Embryonic facial prominence (tissue), 1 donor: ENCODE results near the gene FAM114A2.
"Not testable (repeated sequence)": the region's sequence is repeated elsewhere in the genome, so short reads cannot be mapped to it uniquely, and the experiment has no call there.

Experiments
- DNase-seq: peaks from one replicate; pipeline ENCODE4 v3.0.0-alpha.2; 2016; ENCODE audit errors: extremely low spot score

FAM114A2 gene

DNA sequence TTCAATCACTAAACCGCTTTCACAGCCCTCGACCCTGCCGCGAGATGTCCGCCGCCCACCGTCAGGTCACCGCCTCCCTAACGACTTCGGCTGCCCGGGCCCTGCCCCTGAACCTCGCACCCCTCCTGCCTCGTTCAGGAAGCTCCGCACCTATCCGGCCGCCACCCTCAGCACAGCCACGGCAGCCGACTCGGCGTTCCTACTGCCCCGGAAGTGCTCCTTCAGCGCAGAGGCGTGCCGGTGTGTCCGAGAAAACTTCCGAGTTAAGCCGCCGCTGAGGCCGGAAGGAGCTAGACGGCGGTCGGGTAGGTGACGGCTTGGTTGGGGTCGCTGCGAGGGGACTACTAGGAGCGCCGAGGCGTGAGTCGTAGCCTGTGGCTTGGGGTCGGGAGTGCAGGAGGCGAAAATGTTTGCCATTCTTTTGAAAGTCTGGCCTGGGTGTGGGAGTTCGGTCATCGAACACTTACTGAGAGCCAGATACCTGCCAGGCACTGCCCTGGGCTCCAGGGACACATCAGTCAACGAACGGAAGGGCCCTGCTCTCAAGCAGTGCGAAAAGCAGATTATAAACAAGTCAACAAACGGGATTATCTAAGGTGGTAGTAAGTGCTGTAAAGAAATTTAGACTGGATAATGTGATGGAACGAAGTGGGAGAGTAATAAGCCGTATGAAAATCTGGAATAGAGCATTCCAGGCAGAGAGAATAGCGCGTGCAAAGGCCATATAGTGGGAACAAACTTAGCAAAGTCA, at the start of gene FAM114A2, which contains the start of gene MFAP3:
Gene FAM114A2, minus strand, starts transcription at position 204 of the 751 bp plus-strand sequence. CDS start 3,957 bp downstream, outside the sequence.
Gene MFAP3, plus strand, starts transcription at position 261 of the 751 bp plus-strand sequence. CDS start 10,756 bp downstream, outside the sequence.
- DNase-seq, result peak; percentile 77

DNA sequence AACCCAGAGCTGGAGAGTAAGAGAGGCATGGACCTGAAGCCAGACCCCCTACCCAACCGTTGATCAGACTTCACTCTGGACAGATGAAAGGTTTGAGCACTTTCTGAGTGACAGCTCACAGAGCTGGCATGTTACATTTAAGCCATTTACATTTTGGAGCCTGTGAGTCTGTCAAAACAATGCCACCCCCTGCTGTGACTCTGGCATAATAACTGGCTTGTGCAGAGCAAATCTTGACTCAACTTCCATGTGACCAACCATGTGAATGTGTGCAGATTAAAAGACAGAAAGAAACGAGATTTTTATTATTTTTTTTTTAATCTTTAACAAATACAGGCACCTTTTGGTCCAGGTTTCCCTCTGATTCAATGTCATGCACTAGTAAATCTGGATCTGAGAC, 48.5 kb upstream of the FAM114A2 start:
- no peak for DNase-seq

DNA sequence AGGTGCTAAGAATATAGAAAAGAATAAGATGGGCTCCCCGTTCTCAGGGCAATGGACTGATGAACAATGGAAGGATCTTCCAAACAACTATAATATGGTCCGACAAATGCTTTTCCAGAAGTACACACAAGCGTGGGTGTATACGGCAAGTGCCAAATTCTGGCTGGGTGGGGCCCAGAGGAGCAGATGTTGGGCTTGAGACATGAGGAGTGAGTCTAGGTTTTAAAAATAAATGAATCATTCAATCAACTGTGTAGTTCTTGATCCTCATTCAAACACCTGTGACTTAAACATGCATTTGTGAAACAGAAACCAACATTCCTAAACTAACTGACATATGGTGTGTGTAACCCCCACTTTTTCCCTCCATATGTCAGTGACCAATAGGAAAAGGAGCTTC, 47.9 kb upstream of the FAM114A2 start:
- no peak for DNase-seq

DNA sequence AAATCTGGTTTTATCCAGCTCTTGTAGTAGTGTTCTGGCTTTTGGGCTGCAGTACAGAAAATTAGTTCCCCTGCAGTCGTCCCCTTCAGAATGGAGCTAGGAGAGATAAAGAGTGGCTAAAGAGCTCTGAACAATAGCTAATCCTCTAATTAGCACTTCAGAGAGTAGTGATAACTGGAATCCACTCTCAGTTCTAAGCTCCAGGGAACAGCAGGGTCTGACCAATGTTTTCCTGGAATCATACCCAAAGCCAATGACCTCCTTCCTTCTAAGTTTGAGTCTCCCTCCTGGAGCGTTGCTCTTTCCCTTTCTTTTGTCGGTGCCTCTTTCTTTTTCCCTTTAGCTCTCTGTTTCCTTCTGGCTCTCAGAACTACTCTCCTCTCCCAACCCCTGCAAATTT, 47.4 kb upstream of the FAM114A2 start:
- DNase-seq, result no peak

DNA sequence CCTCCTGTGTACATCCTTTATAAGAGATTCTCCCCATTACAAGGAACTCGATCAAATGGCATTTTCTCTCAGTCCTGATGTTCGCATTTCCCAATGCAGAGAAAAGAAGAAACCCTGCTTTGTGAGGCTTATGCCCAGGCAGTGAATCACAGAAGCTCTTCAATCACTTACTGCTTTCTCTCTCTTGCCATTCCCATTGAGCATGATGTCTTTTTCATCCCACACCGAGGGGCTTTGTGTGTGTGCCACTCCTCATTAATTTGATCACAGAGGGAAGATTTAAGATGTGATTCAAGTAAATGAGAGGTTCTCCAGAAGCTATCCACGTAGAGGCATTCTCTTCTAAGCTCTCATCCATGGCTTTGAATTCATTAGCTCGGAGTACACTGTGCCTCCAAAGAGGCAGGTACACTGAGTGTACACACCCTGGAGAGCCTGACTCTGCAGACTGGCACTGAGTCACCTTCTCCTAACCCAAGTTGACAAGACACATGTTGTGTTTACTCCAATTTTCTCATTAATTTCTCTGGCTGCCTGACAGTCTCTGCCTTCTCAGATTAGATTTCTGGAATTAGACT, 45.4 kb upstream of the FAM114A2 start:
- DNase-seq, result no peak

DNA sequence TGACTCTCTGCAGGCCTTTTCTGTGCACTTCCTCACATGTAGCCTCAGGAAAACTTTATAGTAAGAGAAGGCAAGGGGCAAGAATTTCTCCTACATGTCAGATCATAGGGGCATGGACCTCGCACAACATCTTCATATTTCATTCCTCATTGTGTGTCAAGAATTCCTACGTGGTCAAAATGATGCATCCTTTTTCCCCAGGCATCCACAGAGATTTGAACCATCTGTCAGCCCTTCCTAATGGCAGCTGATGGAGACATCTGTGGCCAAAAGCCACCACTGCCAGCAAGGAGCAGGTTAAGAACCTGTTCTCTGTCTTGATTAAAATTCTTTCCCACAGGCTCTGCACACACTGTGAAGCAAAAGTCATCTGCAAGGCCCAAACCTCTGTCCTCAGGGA, 42.5 kb upstream of the FAM114A2 start:
- no peak for DNase-seq

DNA sequence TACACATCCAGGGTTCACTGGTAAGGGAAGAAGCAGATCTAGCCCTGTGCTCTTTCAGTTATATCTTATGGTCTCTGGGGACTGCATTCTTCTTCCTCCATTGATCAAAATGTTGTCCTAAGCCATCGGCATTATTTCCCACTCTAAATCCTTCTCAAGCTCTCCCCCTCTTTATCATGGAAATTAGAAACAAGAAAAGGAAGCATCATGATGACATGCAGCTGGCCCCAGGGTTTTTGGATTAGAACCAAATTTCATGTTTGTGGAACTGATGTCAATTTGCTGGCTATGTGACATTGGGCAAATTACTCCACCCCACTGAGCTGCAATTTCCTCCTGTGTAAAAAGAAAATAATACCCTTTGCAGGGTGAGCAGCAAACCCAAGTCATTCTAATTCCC, 39.6 kb upstream of the FAM114A2 start:
- DNase-seq, result no peak

DNA sequence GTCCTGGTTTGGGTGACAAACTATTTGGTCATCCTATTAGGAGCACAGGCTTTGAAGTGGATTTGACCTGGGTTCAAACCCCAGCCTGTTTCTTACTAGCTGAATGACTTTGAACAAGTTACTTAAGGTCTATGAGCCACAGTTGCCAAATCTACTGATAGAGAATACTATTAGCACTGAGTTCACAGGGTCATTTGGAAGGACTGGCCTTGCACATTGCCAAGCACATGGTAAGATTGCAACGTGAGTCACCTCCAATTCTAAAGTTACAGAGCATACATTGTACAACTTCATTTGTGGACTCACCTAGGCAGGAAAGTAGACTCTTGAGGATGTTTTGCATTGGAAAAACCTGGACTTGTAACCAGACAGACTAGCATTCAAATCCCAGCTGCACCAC, 39.0 kb upstream of the FAM114A2 start:
- no peak for DNase-seq

DNA sequence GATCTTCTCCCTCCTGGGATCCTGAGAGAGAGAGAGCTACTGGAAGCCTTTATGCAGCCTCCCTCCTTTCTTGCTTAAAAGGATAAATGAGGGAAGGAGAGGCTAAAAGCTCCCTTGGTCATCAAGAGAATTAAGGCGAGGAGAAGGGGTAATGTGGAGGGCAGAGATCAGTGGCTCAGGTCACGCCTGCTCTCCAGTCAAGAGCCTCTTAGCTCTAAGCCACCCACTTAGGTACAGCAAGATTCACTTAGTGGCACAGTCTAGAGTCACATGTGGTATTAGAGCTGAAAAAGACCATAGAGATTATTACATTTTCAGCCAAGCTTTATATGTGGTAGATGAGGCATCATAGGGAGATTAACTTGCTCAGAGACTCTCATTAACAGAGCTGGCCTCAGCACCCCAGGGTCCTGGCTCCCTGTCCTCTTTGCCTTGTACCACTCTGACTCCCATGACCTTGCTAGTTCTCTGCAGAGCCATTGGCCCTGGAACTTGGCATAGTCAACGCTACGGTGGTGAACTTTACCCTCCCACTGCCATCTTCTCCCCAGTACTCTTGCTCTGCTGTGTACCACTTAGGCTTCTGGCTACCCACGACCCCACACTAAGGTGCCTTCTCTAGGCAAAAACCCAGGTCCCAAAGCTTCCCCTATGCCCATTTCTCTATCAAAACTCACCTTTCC, 37.7 kb upstream of the FAM114A2 start:
- no peak for DNase-seq

DNA sequence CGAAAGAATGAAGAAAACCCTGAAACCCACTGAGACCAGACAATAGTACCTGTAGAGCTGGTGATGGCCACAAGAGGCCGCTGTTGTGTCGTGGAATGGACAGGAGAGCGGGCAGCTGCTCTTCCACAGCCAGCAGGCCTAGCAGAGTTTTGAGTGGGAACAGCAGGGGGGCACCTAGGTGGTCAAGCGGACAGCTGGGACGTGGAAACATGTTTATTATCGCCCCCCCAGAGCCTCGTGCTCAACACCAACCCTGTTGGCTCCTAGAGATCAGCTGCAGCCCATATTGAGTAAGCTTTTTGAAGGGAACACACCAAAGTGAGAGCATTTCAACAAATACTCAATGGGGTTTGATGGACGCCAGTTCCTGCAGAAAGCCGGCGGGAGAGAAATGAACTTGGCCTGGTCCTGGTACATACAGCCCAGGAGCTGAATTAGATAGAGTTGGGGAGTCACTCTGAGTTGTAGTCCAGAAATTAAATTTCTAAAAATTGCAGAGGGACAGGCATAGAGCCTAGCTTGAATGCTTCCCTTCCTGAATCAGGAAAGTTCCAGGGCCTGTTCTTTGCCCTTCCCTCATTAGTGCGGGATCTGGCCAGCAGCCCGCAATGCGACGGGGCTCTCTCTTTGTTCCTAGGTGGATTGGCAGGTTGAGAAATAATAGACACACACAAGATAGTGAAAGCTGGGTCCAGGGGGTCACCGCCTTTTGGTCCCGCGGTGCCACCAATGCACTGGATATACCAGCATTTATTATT, 33.9 kb upstream of the FAM114A2 start:
- peak; percentile 65 for DNase-seq

DNA sequence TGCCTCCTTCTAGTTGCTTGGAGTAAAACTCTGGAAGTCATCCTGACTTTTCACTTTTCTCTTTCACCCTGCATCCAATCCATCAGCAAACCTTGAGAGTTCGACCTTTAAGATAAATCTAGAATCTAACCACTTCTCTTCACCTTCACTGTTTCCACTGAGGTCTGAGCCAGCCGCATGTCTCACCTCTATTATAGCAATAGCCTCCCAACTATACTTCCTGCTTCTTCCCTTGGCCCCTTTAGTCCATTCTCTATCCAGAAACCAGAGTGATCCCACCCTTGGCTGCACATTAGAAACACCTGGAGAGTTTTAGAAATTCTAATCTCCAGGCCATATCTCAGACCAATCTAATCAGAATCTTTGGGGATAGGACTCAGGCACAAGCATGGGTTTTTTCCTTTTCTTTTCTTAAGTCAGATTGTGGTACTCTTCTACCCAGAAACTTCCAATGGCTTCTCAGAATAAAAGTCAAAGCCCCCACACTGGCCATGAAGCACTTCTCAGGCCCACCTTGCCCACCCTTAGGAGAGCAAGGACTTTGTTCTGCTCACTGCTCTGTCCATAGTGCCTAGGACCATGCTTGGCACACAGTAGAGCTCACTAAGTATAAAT, 33.2 kb upstream of the FAM114A2 start:
- DNase-seq, result no peak

DNA sequence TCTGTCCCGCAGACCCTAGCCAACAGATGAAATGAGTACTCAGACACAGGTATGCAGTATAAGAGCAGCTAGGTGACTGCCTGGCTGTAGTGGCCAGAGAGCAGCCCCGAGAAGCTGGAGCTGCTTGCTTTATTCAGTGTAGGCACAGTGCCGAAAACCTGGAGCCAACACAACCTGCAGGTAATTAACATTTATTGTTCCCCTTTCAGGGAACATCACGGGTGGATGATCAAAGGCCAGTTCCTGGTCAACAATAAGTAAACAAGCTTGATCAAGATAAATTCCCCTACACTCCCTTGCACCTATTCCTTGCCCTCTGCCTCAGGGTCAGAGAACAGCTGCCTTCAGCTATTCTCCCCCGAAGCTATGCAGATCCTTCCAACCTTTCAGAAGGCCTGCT, 31.1 kb upstream of the FAM114A2 start:
- DNase-seq, result not testable (repeated sequence)

DNA sequence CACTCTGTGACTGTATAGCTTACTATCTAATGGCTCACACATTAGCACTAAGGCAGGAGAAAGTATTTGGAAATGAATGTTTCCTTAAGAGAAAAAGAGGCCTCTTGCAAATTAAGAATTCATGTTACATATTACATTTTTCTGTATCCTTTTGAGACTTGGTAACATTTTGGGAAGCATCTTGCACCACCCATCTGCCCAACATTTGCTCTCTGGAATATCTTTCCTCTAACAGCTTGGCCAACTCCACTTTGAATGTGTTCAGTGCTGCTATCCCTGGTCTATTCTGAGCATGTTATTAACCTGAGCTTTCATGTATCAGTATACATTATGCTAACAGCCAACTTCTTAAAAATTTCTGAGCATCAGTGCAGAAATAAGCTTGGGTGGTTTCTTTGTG, 27.3 kb upstream of the FAM114A2 start:
- no peak for DNase-seq

DNA sequence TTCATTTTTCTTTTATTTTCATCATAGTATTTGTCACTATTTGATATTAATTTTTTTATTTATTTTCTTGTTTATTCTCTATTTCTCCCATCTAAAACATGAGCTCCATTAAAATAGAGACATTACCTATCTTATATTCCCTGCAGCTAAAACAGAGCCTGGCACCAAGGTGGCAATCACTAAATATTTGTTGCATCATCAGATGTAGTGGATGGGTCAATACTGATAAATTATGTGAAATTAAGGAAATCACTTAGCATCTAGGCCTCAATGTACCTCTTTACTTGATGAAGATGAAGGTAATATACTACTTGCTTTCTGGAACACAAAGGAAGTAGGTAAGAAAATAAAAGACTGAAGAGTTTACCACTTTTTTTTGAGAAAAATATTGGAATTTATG, 24.7 kb upstream of the FAM114A2 start:
- no peak for DNase-seq

DNA sequence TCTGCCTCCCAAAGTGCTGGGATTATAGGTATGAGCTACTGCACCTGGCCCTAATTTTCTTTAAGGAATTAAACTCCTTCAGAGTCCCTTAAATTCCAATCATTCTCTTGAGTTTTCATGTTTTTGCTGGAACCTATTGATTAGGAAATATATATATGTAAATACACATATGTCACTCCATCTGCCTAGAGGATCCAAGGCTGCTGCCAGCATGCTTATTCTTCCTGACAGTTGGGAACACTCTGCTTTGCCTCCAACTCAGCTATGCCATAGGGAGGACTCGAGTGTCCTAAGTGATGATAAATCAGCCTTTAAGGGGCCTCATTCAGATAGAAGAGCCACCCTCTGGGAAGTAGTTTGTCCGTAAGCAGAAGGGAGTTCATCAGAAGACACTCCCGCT, 21.9 kb upstream of the FAM114A2 start:
- no peak for DNase-seq

DNA sequence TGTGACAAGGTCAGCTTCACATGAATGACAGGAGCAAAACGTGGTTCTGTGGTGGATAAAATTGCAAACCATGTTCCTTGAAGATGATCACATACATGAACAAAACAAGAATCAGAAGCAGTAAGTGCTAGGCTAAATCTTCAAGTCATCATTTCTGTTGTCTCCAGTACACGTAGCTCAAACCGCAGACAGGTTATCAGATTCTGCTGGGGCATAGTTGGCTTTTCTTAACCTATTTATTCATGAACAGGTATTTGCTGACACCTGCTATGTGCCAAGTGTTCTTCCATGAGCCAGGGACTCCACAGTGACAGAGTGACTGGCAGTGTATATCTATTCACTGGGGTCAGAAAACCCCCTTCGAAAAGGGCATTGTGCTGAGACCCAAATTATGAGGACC, 20.9 kb upstream of the FAM114A2 start:
- no peak for DNase-seq

DNA sequence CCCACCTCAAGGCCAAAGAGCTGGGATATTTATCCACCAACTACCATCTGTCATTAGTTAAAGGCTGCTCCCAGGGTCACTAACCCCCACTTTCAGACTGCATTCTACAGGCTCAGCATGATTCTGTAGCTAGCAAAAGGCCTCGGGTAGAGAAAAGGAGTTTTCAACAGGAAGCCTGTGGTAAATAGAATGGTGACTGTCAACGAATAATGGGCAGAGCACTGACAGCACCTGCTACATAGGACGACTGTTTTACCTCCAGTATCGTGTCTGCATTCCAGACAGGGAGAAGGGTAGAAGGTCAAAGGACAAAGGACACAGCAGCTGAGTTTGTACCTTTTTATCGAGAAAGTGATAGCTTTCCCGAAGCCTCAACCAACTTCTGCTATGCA, 20.3 kb upstream of the FAM114A2 start:
- no peak for DNase-seq

DNA sequence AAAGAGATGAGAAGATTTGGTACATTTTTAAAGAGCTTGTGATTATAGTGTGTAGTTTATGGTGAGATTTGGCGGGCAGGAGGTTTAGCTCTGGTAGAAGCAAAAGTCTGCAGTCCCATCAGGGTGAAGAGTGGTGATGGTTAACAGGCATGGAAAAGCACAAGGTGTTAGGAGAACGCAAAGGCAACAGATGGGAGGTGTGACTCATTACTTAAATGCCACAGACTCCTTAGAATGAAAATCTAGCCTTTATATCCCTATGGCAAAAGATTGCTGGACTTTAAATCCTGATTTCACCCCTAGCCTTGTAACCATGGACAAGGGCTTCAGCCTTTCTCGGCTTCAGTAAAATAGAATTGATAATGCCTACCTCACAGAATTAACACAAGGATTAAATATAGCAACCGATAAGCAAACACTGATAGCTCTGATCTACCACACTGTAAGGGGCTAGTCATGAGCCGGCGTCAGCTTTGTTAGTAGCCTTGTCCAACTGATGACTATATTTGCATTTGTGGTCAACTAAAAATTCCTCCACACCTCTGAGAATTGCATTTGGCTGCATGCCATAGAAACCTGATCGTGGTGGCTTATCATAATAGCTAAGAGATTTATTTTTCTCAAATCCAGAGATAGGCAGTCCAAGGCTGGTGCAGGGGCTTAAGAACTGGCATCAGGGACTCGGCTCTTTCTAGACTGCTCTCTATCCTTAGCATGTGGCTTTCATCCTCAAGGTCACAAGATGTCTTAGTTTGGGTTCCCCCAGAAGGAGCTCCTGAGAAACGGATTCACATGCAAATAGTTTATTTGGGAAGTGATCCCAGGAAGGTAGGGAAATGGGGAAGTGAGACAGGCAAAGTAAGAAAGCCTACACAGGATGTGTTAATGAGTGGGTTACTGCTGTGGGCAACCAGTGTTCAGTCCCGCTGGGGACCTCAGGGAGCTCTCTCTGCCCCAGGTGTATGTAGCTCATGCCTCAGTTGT, 19.6 kb upstream of the FAM114A2 start:
- DNase-seq, result no peak

DNA sequence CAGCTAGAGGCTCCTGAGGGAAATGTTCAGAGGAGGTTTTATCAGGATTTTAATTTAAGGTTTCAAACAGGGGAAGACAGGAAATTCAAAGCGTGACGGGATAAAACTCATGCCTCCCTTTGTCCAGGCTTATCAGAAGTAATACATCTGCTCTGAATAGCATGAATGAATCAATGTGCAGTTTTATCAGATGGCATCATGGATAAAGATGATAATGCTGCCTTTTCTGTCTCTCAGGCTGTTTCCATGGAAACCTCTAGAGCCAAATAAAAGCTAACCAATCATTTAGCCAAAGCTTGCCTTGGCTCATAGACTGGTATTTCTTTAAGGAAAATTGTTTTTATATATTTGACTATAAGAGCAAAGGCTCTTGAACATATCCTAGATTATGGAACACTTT, 16.5 kb upstream of the FAM114A2 start:
- no peak for DNase-seq

DNA sequence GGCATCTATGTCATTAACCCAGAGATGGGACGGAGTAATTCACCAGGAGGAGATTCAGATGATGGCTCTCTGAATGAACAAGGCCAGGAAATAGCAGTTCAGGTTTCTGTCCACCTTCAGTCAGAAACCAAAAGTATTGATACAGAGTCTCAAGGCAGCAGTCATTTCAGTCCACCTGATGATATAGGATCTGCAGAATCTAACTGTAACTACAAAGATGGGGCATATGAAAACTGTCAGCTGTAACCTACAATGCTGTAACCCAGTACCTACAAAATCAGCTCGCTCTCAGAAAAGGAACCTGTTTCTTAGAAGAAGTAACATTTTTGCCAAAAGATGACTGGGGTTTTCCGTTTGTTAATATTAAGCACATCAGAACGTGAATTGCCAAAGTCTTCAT, 14.8 kb upstream of the FAM114A2 start:
- DNase-seq, result no peak

DNA sequence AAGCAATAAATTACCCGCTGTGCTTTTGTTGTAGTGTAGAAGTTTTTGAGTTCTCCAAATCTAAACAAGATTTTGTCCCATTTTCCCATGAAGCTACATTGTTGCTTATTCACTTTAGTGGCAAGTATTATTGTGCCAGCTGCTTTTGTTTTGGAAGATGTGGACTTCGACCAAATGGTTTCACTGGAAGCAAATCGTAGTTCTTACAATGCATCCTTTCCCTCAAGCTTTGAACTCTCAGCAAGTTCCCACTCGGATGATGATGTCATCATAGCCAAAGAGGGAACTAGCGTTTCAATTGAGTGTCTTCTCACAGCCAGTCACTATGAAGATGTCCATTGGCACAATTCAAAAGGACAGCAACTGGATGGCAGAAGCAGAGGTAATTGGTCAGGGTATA, 10.9 kb upstream of the FAM114A2 start:
- no peak for DNase-seq
